Measurements from ENCODE around the gene CRACR2A.

Gene CRACR2A

DNA sequence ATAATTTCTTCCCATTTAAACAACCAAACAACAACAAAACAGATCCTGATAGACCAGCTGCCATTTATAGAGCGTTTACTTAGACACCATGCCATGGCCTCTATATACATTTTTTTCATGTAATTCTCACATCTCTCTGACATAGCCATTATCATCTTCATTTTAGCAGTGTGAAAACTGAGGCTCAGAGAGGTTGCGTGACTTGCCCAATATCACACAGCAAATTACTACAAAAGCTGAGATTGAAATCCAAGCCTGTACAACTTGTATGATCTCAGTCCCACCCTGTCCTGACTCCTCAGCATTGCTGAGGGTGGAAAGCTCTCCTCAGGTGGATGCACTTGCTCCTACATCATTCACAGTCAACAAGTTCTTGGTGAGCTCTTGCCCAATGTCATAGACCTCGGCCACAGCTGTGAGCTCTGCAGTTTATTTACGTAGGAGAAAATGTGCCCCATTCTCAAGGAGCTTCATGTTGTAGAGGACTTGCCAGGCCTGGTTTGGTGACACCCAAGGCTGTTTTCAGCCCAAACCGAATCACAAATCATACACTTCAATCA, 55.5 kb downstream of the CRACR2A start:
- Mint-ChIP-seq H3K27ac (no peak overlapping the region), H3K36me3 (ENCODE audit: low read depth) (peaks cover 14% of the 10 kb centered on the region), H3K27me3 (ENCODE audit: low read depth) (no peaks in the 10 kb centered on the region), H3K4me1 (ENCODE audit: low read depth) (no peaks in the 10 kb centered on the region), H3K9me3 (no peaks in the 10 kb centered on the region), H3K4me3 (no peak overlapping the region)
- DNase-seq (ENCODE audit: low spot score) = no peak

GRCh38 chr12:3694673-3695072, 58.2 kb downstream of the CRACR2A start:
- Mint-ChIP-seq H3K4me1 (ENCODE audit: low read depth) (no peaks in the 10 kb centered on the region), H3K4me3 (no peak overlapping the region), H3K9me3 (peaks cover 15% of the 10 kb centered on the region), H3K27ac (no peak overlapping the region), H3K36me3 (ENCODE audit: low read depth) (peaks cover 29% of the 10 kb centered on the region), H3K27me3 (ENCODE audit: low read depth) (no peaks in the 10 kb centered on the region)
- no peak for DNase-seq (ENCODE audit: low spot score)

- DNase-seq (ENCODE audit: low spot score) = no peak
- Mint-ChIP-seq H3K4me3 (no peak overlapping the region), H3K4me1 (ENCODE audit: low read depth) (peaks cover 5% of the 10 kb centered on the region), H3K9me3 (peaks cover 15% of the 10 kb centered on the region), H3K27me3 (ENCODE audit: low read depth) (no peaks in the 10 kb centered on the region), H3K36me3 (ENCODE audit: low read depth) (peaks cover 32% of the 10 kb centered on the region), H3K27ac (no peak overlapping the region)
Observed at GRCh38 chr12:3692616-3693365, 60.1 kb downstream of the CRACR2A start.

DNA sequence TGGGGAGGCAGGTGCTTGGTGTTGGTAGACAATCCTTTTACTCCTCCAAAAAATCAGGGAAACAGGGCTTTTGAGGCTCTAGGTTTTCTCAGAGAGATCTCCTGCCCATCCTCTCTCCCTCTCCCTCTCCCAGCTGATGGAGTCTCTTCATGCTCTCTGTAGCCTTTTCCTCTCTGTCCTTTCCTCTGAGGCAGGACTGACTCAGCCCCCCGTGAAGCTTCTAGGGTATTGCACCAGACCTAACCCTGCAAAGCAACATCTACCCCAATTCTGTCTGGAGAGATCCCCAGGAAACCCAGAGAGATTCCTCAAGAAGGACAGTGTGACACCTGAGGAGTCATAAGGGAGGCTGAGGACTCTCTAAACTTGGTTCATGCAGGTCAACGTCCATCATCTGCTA, 66.4 kb downstream of the CRACR2A start:
- Mint-ChIP-seq H3K4me3 (no peak overlapping the region), H3K27me3 (ENCODE audit: low read depth) (no peaks in the 10 kb centered on the region)

GRCh38 chr12:3685830-3686229, 67.1 kb downstream of the CRACR2A start:
- peaks cover 7% of the 10 kb centered on the region for H3K4me1 Mint-ChIP-seq (ENCODE audit: low read depth)

More for the DNA sequence above, 66.4 kb downstream of the CRACR2A start:
- no peak for DNase-seq (ENCODE audit: low spot score)
- H3K9me3 Mint-ChIP-seq = peaks cover 10% of the 10 kb centered on the region
- peaks cover 17% of the 10 kb centered on the region for H3K36me3 Mint-ChIP-seq (ENCODE audit: low read depth)
- H3K27ac Mint-ChIP-seq = no peak overlapping the region
- peaks cover 7% of the 10 kb centered on the region for H3K4me1 Mint-ChIP-seq (ENCODE audit: low read depth)

DNA sequence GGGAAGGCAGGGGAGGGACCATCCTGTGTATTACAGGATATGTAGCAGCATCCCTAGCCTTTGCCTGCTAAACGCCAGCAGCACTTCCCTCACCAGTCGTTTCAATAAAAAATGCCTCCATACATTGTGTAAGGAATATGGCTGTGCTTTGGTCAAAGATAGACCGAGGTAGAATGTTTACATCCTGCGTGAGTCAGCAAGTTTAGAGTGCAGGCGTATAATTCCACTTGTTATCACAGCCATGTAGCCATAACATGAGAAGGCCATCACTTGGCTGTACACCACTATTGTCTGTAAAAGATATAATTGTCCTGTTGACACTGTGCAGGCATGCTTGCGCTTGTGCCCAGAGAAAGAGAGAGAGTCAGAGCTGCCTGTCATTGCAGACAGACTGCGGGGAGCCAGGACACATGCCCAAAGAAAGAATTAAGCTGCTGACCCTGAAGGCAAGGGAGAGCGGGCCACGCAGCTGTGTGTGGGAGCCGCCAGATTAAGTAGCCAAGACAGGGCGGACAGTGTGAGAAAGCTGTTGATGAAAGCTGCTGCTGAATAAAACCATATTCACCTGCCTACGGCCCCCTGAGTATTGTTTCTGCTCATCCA, 68.4 kb downstream of the CRACR2A start:
- Mint-ChIP-seq H3K36me3 (ENCODE audit: low read depth) (peaks cover 8% of the 10 kb centered on the region), H3K27ac (no peak overlapping the region)

More at GRCh38 chr12:3685830-3686229, 67.1 kb downstream of the CRACR2A start:
- H3K4me3 Mint-ChIP-seq = no peak overlapping the region
- no peak for DNase-seq (ENCODE audit: low spot score)
- H3K9me3 Mint-ChIP-seq = peaks cover 8% of the 10 kb centered on the region
- H3K36me3 Mint-ChIP-seq (ENCODE audit: low read depth) = peaks cover 16% of the 10 kb centered on the region
- no peaks in the 10 kb centered on the region for H3K27me3 Mint-ChIP-seq (ENCODE audit: low read depth)
- H3K27ac Mint-ChIP-seq = no peak overlapping the region

DNA sequence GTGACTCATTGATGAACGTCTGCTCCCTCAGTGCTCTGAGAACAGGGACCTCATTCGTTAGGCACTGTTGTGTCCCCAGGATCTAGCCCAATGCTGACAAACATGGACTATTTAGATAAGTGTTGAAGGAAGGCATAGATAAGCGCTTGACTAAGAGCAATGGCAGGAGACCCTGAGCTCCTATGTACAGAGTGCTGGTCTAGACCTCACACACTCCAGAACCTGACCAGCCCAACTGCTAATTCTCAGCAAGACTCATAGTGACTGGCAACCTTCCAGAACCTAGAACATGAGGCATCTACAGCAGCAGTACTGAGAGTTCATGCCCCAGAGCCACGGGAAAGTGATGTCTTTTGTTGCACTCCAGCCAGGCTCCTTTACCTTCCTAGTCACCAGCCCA, 69.2 kb downstream of the CRACR2A start:
- H3K27ac Mint-ChIP-seq = no peak overlapping the region
- peaks cover 12% of the 10 kb centered on the region for H3K36me3 Mint-ChIP-seq (ENCODE audit: low read depth)

More for the DNA sequence above, 68.4 kb downstream of the CRACR2A start:
- Mint-ChIP-seq H3K27me3 (ENCODE audit: low read depth) (no peaks in the 10 kb centered on the region), H3K4me3 (no peak overlapping the region), H3K4me1 (ENCODE audit: low read depth) (peaks cover 7% of the 10 kb centered on the region), H3K9me3 (no peaks in the 10 kb centered on the region)
- no peak for DNase-seq (ENCODE audit: low spot score)

DNA sequence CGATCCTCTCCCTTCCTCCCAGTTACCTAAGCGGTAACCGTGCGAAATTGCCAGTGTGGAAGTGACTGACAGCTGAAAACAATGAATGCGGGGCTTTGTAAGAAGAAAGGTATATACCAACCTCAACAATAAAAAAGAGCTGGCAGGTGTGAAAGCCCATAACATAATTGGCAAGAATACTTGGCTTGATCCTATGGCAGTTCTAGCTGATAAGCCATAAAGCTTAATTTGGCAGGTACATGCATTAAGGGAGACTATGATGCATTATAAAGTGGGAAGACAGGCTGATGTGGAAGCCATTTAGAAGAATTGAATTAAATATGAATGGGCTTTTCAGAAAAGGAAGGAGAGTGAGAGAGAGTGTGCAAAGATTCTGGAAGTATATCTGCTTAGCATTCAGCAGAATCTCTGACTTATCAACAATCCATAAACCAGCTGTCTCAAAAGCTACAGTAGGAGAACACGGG, 71.3 kb downstream of the CRACR2A start:
- Mint-ChIP-seq H3K9me3 (no peaks in the 10 kb centered on the region), H3K27me3 (ENCODE audit: low read depth) (no peaks in the 10 kb centered on the region), H3K4me1 (ENCODE audit: low read depth) (no peaks in the 10 kb centered on the region), H3K4me3 (no peak overlapping the region), H3K27ac (no peak overlapping the region), H3K36me3 (ENCODE audit: low read depth) (peaks cover 17% of the 10 kb centered on the region)
- DNase-seq (ENCODE audit: low spot score) = no peak

More for the DNA sequence above, 69.2 kb downstream of the CRACR2A start:
- no peak for DNase-seq (ENCODE audit: low spot score)
- Mint-ChIP-seq H3K9me3 (no peaks in the 10 kb centered on the region), H3K4me1 (ENCODE audit: low read depth) (peaks cover 7% of the 10 kb centered on the region), H3K4me3 (no peak overlapping the region), H3K27me3 (ENCODE audit: low read depth) (no peaks in the 10 kb centered on the region)

- H3K4me1 Mint-ChIP-seq (ENCODE audit: low read depth) = no peaks in the 10 kb centered on the region
- H3K36me3 Mint-ChIP-seq (ENCODE audit: low read depth) = peaks cover 20% of the 10 kb centered on the region
- no peak overlapping the region for H3K27ac Mint-ChIP-seq
Observed at GRCh38 chr12:3680919-3681594, 71.9 kb downstream of the CRACR2A start.

GRCh38 chr12:3679831-3680230, 73.1 kb downstream of the CRACR2A start:
- H3K27me3 Mint-ChIP-seq (ENCODE audit: low read depth) = no peaks in the 10 kb centered on the region

More at GRCh38 chr12:3680919-3681594, 71.9 kb downstream of the CRACR2A start:
- no peak for DNase-seq (ENCODE audit: low spot score)
- H3K27me3 Mint-ChIP-seq (ENCODE audit: low read depth) = no peaks in the 10 kb centered on the region
- no peaks in the 10 kb centered on the region for H3K9me3 Mint-ChIP-seq
- H3K4me3 Mint-ChIP-seq = no peak overlapping the region

GRCh38 chr12:3677609-3678008, 75.3 kb downstream of the CRACR2A start:
- DNase-seq (ENCODE audit: low spot score) = no peak
- no peaks in the 10 kb centered on the region for H3K27me3 Mint-ChIP-seq (ENCODE audit: low read depth)
- H3K27ac Mint-ChIP-seq = no peak overlapping the region
- no peaks in the 10 kb centered on the region for H3K4me1 Mint-ChIP-seq (ENCODE audit: low read depth)
- H3K36me3 Mint-ChIP-seq (ENCODE audit: low read depth) = peaks cover 30% of the 10 kb centered on the region
- no peak overlapping the region for H3K4me3 Mint-ChIP-seq
- no peaks in the 10 kb centered on the region for H3K9me3 Mint-ChIP-seq

More at GRCh38 chr12:3679831-3680230, 73.1 kb downstream of the CRACR2A start:
- H3K27ac Mint-ChIP-seq = no peak overlapping the region
- peaks cover 19% of the 10 kb centered on the region for H3K36me3 Mint-ChIP-seq (ENCODE audit: low read depth)
- no peak overlapping the region for H3K4me3 Mint-ChIP-seq
- no peaks in the 10 kb centered on the region for H3K9me3 Mint-ChIP-seq
- DNase-seq (ENCODE audit: low spot score) = no peak
- H3K4me1 Mint-ChIP-seq (ENCODE audit: low read depth) = no peaks in the 10 kb centered on the region

- H3K27ac Mint-ChIP-seq = no peak overlapping the region
- H3K36me3 Mint-ChIP-seq (ENCODE audit: low read depth) = peaks cover 40% of the 10 kb centered on the region
- H3K4me3 Mint-ChIP-seq = no peak overlapping the region
- no peaks in the 10 kb centered on the region for H3K27me3 Mint-ChIP-seq (ENCODE audit: low read depth)
- H3K9me3 Mint-ChIP-seq = no peaks in the 10 kb centered on the region
- H3K4me1 Mint-ChIP-seq (ENCODE audit: low read depth) = peaks cover 13% of the 10 kb centered on the region
- no peak for DNase-seq (ENCODE audit: low spot score)
Observed at GRCh38 chr12:3673981-3674708, 78.8 kb downstream of the CRACR2A start.

DNA sequence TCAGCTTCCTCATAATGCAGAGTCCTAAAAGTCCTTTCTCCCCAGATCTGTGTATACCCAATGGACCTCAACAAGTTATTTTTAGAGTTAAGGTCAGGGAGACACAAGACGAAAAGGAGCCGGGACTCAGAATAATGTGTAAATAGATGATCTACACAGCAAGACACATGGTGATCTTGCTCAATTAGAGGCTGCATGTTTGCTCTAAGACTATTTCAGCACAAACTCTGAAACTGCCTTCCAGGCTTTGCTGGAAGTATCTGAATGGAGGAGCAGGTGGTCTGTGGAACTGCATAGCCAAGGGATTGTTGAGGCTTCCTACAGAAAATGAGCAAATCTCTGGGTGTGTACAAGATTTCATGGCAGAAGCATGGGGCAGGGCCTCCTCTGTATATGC, 80.8 kb downstream of the CRACR2A start:
- Mint-ChIP-seq H3K36me3 (ENCODE audit: low read depth) (peaks cover 33% of the 10 kb centered on the region), H3K9me3 (no peaks in the 10 kb centered on the region), H3K4me3 (no peak overlapping the region), H3K27ac (no peak overlapping the region), H3K4me1 (ENCODE audit: low read depth) (peaks cover 13% of the 10 kb centered on the region), H3K27me3 (ENCODE audit: low read depth) (no peaks in the 10 kb centered on the region)
- DNase-seq (ENCODE audit: low spot score) = no peak
